CD4-positive, alpha-beta T cell treated with Interleukin-15 for 1 hour (primary cell): ENCODE results near the gene PIGU.
"Not testable (repeated sequence)": the region's sequence is repeated elsewhere in the genome, so short reads cannot be mapped to it uniquely, and the experiment has no call there.

Source experiments
- DNase-seq: peaks from one replicate; pipeline ENCODE4 v3.0.0-alpha.2; 2020

Gene PIGU

DNA sequence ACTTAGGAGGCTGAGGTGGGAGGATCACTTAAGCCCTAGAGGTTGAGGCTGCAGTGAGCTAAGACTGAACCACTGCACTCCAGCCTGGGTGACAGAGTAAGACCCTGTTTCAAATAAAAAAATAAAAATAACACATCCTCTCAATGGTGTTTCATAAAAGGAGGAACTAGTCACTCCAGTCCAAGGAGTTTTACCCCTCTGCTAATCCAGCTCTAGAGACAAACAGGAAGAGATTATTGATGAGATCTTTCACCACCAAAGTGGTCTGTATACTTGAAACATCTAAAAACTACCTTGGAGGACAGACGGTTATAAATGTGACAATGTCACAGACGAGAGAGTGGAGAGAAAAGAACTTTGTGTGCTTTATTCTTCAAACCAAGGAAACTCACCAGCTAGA lies 58.2 kb downstream of the PIGU start:
- no peak for DNase-seq

DNA sequence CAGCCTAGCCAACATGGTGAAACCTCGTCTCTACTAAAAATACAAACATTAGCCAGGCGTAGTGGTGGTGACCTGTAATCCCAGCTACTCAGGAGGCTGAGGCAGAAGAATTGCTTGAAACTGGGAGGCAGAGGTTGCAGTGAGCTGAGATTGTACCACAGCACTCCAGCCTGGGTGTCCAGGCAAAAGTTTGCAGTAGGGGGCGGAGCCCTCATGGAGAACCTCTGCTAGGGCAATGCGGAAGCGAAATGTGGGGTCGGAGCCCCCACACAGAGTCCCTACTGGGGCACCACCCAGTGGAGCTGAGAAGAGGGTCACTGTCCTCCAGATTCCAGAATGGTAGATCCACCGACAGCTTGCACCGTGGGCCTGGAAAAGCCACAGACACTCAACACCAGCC lies 60.0 kb downstream of the PIGU start:
- not testable (repeated sequence) for DNase-seq

DNA sequence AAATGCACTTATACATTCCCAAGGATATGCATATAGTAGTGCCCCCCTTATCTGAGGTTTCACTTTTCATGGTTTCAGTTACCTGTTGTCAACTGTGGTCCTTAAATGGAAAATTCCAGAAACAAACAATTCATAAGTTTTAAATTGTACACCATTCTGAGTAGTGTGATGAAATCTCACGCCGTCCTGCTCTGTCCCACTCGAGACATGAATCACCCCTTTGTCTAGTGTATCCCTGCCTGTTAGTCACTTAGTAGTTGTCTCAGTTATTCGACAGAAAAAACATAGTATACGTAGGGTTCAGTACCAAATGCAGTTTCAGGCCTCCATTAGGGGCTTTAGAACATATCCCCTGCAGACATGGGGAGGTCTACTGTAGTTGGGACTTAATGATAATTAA lies 61.4 kb downstream of the PIGU start:
- DNase-seq = no peak

DNA sequence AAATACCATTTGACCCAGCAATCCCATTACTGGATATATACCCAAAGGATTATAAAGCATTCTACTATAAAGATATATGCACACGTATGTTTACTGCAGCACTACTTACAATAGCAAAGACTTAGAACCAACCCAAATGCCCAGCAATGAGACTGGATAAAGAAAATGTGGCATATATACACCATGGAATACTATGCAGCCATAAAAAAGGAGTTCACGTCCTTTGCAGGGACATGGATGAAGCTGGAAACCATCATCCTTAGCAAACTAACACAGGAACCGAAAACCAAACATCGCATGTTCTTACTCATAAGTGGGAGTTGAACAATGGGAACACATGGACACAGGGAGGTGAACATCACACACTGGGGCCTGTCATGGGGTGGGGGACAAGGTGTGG lies 64.9 kb downstream of the PIGU start:
- not testable (repeated sequence) for DNase-seq

DNA sequence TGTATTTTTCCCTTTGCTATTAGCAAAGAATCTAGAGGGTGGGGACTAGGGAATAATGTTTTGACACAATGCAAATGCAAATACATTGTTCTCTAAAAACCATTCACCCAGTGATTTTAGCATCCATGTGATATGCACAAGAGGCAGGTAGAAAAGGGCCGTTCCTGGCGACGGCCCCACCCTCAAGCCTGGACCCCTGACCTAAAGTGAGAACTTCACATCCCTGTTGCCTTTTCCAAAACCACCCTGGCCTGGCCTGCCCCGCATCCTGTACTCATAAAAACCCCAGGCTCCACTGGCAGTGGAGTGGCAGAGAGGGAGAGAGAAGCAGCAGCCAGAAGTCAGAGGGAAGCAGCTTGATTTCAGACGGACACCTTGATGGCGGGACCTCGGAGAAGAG lies 69.8 kb downstream of the PIGU start:
- DNase-seq = no peak

DNA sequence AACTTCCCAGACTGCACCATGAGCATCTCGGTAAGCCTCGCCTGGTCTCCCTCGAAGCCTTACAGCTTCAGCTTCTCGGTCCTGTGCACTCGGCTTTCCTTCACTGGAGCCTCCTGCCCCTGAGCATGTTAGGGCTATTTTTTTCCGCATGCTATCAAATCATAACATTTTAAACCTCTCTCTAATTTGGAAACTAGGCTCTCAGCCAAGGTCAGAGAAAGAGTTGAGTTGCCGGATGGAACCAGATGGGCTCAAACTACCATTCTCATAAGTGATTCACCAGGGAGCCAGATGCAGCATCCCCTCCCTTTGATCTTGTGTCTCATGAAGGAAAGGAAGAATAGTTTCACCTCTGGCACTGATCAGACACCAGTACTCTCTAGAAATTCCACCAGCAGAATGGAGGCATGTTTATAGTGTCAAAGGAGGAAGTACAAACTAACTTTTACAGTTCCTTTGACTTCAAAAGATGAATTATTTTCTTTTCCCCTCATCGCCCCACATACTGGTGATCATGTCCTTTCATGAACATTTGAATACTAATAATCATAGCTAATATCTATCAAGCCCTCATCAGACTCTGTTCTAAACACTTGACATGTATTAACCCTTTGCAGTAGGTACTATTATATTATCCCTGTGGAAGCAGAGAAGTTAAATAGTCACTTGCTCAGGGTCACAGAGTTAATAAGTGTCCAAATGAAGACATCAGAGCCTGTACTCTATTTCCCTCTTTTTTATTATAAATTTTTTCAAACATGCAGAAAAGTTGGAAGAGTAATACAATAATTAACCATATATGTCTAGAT lies 71.7 kb downstream of the PIGU start:
- DNase-seq = no peak

DNA sequence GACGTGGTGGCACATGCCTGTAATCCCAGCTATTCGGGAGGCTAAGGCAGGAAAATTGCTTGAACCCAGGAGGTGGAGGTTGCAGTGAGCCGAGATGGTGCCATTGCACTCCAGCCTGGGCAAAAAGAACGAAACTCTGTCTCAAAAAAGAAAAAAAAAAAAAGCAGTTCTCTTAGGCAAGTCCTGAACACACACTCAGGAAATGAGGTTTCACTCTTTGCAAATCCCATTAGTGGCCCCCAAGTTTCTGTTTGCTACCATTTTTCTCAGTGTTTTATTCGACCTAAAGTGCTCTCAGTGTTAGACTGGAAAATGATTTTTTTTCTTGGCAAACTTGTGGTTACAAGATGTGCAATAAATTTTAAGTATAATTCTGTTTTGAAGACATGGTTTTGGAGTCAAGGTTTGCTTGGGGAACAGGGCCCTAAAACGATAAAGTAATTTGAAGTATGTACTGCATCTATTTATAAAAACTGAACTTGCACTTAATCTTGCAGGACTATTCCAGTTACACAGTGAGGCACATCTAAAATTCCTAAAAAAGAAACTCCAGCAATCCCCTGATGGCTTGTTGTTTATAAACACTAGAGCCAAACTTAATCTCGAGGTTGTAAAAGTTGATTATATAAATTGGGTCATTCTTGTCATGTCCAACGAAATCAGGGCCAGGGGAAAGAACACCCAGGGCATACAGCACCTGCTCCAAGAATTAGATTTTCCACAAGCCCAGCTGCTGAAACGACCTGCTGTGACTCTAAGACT lies 75.8 kb downstream of the PIGU start:
- no peak for DNase-seq

DNA sequence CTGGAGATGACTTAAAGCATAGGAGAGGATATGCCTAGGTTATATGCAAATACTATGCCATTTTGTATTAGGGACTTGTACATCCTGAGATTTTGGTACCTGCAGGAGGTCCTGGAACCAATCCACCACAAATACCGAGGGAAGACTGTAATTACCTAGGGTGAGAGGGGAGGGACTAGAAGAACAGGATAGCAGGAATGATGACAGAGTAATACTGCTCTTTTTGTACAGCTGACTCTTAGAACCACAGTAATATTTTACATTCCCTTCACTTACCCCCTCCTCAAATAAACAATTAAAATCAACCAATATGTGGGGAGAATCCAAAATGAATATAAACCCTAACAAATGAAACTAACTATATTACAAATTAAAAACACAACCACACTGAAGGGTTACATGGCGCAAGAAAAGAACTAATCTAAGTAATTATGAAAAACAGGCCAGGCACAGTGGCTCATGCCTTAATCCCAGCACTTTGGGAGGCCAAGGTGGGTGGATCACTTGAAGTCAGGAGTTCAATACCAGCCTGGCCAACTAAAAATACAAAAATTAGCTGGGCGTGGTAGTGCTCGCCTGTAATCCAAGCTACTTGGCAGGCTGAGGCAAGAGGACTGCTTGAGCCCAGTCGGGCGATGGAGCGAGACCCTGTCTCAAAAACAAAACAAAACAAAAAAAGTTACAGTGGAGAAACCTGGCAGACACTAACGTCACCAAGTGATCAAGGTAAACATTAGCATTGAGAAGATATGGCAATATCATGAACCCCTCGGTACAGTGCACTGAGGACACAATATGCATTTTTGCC lies 81.3 kb downstream of the PIGU start:
- DNase-seq = no peak

DNA sequence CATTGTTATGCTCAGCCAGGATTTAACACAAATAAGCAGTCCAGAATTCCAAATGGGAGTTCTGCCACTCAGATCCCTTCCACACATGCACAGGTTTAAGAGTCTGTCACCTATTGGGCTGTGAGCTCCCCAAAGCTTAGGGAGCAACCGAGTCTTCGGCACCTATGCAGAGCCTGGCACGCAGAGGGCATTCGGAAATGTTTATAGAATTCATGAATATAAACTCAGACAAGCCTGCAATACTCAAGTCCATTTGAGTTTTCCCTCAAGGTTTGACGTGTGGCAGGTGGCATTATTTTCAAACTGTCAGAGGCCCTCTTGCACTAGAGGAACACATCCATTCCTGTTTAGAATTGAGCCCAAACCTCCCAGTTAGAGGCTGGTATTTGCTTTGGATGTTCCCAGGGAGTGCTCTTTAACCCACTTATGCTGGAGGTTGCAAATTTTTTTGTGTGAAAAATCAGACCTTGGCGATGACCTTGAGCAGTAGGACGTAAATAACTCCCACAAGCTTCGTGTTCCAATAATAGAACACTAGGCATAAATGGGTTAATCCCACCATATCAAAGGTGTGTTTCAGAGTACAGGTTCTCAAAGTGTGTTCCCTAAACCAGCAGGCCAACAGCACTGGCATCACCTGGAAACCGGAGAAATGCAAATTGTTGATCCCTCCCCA lies 90.3 kb downstream of the PIGU start:
- DNase-seq = no peak

DNA sequence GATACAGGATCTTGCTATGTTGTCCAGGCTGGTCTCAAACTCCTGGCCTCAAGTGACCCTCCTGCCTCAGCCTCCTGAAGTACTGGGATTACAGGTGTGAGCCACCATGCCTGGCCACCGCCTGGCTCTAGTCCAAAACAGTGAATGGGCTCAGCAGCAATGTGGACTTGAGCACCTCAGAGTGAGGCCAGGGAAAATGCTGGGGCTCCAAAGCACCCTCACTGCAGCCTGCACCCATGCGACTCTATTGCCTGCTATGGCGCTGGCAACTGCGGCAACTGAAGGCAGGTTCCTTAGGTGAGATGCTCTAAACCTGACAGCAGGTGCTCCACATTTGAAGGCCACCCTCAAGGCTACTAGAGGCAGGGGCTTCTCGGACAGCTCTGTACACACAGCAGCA lies 91.9 kb downstream of the PIGU start:
- no peak for DNase-seq

DNA sequence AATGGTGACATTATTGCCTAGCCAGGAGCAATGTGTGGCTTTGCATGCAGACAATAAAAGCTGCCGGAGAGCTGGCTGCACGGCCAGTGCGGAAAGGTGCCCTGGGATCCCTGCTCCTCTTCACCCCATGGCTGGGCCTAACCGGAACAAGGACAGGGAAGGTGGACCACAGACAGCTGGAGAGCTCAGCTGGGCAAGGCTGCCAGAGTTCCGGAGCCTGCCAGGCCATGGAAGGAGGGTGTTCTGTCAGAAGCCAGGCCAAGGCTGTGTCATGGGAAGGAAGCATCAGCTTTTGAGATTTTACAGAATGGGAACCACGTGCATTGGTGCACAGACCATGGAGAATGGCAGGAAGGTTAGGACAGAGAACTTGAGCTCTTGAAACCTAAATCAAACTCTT lies 93.3 kb downstream of the PIGU start:
- no peak for DNase-seq

DNA sequence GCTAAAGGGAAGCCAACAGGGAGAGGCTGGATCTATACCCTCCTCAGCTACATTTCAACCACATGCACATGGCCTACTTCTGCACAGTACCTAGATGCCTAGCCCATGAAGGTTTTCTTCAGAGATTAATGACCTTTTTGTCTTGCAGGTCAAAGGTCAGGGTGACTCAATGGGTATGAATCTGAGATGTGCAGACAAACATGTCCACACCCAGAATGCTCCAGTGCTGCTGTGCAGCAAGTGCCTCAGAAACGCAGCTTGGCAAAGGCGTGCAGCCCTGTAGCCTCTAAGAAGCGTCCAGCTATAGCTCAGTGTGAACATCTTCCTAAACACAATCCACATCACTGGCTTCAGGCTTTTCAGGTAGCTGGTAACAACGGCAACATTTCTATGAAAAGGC lies 94.0 kb downstream of the PIGU start:
- no peak for DNase-seq

DNA sequence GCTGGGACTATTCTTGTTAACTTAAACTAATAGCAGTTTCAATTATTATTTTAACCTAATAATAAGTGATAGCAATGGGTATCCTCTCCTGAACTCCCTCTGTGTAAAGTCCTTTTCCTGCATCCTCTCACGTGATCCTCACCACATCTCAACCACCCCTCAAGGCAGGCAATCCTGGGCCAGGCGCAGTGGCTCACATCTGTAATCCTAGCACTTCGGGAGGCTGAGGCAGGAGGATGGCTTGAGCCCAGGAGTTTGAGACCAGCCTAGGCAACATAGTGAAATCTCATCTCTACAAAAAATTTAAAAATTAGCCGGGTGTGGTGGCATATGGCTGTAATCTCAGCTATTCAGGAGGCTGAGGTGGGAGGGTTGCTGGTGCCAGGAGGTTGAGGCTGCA lies 94.7 kb downstream of the PIGU start:
- DNase-seq = no peak

DNA sequence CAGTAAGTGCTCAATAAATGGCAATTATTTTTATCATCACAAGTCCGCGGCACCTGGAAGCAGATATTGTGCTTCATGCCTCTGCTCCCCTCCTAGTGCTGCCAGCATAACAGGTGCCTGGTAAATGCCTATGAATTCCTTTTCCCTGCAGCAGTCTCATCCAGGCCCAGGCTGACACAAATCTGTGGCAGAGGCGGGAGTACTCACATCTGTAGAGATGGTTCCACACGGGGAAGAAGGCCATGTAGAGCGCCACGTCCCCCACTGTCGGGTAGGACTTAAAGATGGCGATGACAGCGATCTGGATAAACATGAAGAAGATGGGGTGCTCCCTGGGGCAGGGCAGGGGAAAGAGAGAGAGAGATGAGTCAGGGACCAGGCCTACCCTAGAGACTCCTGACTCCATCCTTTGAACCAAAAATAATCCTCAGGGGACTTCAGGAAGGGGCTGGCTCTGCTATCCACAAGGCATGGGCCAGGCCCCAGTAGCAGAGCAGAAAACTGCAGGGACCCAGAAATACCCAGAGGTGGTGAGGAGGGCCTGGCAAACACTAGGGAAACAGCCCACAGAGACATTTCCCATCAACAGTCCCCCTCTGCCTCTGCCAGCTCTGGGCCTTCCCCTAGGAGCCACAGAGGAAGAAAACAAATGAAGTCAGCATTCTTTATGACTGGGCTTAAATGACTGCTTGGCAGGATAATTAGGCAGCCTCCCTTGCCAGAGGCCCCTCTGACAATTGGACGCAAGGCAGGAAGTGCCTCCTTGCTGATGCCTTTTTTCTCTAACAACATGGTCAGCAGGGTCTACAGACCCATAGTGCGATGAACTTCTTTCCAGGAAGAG lies 95.3 kb downstream of the PIGU start:
- no peak for DNase-seq

DNA sequence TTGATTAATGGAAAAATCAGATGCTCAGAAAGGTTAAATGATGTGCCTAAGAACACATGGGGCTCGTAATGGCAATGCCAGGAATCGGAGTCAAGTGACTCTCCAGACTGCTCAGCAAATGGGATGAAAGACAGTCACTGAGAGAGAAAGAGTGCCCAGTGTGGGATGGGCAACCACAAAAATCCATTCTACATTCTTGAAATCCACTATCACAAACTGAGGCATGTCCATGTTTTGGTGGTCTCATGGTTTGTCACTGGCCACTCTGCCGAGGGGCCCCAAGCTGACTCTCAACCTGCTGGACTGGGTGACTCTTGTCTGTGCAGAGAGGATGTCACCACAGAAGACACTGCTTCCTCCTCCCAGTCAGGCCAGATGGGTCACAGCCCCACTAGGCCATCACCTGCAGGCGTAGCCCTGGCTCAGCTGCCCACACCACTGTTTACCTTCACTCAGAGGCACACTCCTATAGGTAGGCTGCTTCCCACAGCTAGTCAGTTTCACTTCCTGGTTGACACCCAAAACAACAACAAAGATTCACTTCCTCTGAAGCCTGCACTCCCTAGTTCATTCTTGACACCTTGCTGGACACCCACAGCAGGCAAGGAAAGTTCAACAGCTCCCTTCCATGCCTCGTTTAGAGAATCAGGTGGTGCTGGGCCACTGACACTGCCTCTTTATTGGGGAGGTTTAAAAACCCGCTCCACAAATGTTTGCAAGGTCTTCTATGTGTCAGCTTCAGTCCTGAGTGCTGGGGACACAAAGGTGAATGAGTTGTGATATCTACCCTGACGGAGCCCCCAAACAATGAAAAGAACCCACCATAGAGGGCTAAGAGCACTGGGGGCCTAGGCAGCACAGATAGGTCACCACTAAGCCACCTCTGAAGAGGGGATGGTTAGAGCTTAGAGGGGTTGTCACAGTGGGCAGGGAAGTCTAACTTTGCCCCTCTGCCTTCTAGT lies 96.6 kb downstream of the PIGU start:
- peak; percentile 30 for DNase-seq

DNA sequence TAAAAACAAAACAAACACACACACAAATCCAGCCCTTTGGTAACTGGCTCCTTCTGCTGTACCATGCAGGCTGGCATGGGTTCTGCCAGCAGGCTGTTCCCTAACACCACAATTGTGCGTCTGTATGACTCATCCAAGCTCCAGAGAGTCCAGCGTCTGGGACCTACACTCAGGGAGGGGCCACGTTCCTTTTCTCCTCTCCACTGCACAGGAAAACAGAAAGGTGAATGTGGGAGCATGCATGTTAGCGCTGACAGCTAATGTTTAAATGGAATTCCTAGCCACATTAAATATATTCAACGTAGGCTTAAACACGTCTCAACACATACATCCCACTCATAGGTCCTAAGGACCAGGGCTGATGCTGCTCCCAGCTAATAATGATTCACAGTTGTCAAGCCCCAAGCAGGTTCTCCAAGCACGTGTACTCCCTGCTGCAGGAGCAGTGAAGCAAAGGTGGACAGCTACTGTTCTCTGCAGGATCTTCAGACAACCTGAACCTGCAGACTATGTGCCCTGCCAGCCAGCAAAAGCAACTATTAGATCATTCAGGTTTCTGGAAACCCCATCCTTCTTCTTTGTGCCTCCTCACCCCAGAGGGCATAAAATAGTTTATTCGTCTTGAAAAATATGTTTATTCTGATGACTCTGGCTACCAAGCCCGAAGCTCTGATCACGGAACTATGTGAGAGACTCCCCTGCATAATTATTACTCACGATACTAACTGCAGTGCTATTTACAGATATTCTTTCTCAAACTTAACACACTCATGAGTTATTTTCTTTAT lies 97.5 kb downstream of the PIGU start:
- no peak for DNase-seq

DNA sequence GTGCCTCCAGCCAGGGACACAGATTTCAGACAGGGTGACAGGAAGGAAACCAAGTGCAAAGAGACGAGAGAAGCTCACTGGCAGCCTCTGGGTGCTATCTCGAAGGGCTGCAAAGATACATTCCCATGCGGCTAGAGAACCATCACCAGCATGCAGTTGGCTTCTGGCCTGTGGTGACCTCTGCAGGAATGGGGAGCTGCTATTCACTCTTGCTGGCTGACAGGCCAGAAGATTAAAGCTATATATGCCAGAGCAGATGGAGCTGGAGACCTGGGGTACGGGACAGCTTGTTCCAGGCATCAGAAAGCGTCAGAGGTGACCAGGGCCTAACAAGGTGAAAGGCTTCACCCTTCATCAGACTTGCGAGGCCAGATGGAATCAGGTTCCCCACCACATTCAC lies 98.4 kb downstream of the PIGU start:
- no peak for DNase-seq

DNA sequence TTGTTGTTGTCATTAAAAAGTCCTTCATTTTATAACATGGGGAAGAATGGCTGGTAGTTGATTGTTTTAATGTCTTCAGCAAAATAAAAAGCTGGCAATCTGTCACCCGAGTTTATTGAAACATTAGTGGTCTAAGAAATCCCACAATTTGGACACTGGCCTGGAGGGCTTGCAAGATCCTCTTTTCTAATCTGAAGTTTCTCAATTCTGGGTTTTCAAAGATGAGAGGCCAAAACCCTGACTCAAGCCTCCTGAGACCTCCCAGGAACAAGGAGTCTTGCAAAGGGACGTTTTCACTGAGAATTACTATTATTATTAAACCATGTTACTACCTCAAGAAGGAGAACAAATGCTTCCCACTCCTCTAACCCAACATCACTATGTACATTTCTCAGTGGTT lies 98.9 kb downstream of the PIGU start:
- no peak for DNase-seq

DNA sequence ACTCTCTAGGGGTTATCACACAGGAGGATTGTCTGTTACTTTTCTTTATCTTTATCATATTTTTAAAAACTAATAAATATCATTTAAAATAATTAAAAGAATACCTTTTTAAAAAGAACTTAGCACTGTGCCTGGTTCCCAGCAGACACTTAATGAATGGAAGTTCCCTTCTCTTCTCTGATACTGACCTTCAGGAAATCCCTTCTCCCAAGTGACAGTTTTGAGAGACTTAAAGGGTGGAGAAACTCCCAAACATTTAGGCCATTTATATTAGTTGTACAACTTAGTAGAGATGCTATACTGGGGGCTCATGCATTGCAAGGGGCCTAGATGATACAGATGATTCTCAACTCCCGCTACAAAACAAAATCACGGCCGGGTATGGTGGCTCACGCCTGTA lies 99.8 kb downstream of the PIGU start:
- DNase-seq = no peak

DNA sequence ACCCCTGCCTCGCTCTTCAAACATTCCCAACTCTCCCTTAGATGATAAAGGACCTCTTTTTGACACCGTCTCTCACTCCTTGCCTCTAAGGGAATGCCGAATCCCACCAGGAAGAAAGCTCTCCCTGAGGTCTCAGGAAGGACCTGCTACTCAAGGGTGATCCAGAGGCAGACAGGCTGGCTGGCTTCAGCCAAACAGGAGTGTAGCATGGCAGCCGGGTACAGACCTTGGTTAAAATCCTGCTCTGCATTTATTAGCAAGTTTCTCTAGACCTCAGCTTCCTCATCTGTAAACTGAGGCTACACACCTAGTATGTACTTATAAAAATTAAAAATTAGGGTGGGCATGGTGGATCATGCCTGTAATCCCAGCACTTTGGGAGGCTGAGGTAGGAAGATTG lies 101.1 kb downstream of the PIGU start:
- DNase-seq = no peak
